EL (cell line): ENCODE data around the gene TMIGD2.
A peak's percentile ranks its signal among the peaks of the same experiment; 100 is the strongest.
"Not testable (repeated sequence)": the region's sequence is repeated elsewhere in the genome, so short reads cannot be mapped to it uniquely, and the experiment has no call there.

Source experiments
- DNase-seq: peaks from one replicate; pipeline ENCODE4 v3.0.0-alpha.2; 2016

The TMIGD2 gene, protein sequence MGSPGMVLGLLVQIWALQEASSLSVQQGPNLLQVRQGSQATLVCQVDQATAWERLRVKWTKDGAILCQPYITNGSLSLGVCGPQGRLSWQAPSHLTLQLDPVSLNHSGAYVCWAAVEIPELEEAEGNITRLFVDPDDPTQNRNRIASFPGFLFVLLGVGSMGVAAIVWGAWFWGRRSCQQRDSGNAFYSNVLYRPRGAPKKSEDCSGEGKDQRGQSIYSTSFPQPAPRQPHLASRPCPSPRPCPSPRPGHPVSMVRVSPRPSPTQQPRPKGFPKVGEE

GRCh38 chr19:4302243-4302640 lies at the start of gene TMIGD2:
TMIGD2 (minus strand) TSS chr19:4302389; CDS start chr19:4302385, 4 bp downstream.
- no peak for DNase-seq

- DNase-seq, result no peak
Measured at GRCh38 chr19:4350726-4351125, 48.5 kb upstream of the TMIGD2 start.

DNA sequence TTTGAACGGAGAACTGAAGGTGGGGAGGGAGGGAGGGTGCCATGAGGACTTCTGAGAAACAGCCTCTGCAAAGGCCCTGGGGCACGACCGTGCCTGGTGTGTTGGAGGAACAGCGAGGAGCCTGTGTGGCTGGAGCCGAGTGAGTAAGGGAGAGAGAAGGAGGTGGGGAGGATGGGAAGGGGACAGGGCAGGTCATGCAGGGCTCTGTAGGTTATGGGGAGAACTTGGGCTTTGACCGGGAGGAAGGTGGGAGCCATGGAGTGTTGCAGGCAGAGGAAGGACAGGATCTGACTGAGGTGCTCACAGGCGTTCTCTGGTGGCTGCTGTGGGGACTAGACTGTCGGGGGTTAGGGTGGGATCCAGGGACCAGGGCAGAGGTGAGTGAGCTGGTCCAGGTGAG lies 47.9 kb upstream of the TMIGD2 start:
- DNase-seq, result no peak

DNA sequence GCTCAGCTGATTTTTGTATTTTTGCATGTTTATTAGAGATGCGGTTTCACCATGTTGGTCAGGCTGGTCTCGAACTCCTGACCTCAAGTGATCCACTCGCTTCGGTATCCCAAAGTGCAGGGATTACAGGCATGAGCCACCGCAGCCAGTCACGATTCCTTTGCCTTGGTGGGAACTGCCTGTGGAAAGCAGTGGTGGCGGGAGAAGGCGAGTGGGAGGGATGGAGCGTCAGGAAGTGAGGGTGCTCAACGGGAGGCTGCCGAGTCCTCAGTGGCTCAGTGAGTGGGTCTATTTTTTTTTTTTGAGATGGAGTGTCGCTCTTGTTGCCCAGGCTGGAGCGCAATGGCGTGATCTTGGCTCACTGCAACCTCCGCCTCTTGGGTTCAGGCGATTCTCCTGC lies 47.0 kb upstream of the TMIGD2 start:
- not testable (repeated sequence) for DNase-seq

DNA sequence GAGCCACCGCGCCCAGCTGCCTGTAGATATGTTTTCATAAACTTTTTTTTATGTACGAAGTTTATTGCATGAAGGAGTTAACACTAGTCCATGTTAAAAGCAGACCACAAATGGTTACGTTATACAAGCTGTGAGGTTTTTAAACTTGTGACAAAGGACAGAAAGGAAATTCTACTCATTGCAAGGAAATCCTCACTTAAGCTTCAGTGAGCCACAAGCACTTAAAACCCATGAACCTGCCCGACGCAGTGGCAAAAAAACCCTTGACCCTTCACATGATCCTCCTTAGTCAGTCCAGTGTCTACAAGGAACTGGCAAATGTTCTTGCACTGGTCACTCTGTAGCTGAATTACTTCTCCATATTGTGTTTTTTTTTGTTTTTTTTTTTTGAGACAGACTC lies 45.3 kb upstream of the TMIGD2 start:
- no peak for DNase-seq

DNA sequence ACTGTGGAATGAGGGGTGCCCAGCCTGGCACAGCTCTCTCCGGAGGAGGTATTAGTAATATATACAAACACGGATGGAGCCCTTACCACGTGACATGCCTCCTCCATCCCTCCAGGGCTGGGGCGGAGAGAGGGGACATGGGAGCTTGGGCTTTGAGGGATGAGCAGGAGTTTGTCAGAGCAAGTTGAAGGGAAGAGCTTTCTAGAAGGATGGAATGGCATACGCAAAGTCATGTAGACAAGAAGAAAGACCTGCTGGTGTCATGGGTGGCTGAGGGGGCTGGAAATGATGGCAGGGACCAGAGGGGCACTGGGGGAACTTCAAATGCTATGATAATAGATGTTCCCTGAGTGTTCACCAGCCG lies 43.8 kb upstream of the TMIGD2 start:
- DNase-seq, result no peak

GRCh38 chr19:4345342-4346019 lies 43.3 kb upstream of the TMIGD2 start:
- DNase-seq, result no peak

- peak; percentile 85 for DNase-seq
Measured at GRCh38 chr19:4343370-4344307, 41.5 kb upstream of the TMIGD2 start, which contains the start of gene MPND. MPND (plus strand) TSS chr19:4343562; CDS start chr19:4343594, 32 bp downstream.

DNA sequence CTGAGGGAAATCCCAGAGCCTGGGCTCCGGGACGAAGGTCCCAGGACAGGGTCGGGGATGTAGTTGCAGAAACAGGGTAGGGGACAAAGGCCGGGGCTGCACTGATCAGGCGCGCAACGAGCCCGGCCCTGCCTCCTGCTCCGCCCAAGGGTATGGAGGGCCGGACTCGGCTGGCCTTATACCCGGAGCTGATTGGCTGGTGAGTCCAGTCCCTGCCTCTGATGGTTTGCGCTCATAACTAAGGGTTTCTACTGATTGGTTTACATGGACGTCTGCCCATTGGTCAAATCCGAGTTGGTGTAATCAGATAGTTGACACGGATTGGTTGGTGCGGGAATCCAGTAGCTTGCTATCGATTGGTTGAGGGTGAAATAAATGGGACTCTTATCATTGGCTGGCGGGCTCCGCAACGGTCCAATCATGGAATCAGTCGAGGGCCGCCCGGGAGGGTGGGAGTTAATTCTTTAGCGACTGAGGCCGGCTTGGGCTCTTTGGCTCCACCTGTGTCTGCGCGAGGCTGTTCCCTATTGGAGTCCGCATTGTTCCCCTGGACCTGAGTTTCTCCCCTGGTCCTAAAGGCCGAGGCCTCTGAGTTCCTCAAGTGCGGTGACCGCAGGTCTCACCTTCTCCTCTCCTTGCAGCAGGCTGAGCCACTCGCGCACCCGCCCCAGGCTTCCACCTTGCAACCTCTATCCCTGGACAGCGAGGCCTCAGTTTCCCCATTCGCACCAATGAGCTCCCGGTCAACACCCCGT lies 40.6 kb upstream of the TMIGD2 start:
- peak; percentile 100 for DNase-seq

GRCh38 chr19:4342314-4342614 lies 40.1 kb upstream of the TMIGD2 start:
- no peak for DNase-seq

- peak; percentile 29 for DNase-seq
Measured at GRCh38 chr19:4338441-4339355, 36.5 kb upstream of the TMIGD2 start, which contains the start of gene STAP2. STAP2 (minus strand) TSS chr19:4338827; CDS start chr19:4338753, 74 bp downstream.

GRCh38 chr19:4337906-4338440 lies 35.8 kb upstream of the TMIGD2 start:
- DNase-seq, result peak; percentile 27

GRCh38 chr19:4334929-4335570 lies 32.9 kb upstream of the TMIGD2 start:
- no peak for DNase-seq

- DNase-seq, result no peak
Measured at GRCh38 chr19:4329858-4330257, 27.7 kb upstream of the TMIGD2 start.

DNA sequence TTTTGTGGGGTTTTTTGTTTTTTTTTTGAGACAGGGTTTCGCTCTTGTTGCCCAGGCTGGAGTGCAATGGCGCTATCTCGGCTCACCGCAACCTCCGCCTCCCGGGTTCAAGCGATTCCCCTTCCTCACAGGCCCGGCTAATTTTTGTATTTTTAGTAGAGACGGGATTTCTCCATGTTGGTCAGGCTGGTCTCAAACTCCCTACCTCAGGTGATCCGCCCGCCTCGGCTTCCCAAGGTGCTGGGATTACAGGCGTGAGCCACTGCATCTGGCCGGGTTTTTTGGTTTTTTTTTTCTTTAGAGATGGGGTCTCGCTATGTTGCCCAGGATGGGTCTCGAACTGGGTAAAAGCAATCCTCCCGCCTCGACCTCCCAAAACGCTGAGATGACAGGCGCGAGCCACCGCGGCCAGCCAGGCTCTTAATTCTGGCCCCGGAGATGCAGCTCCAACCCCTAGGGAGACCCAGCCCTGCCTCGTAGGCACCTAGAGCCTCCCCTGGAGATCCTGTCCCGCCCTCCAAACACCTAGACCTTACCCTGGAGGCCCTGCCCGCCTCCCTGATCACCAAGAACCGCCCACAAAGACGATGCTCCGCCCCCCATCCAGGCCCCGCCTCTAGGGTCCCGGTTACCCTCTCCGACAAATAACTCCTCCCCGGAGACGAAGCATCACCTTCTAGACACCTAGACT lies 26.9 kb upstream of the TMIGD2 start:
- not testable (repeated sequence) for DNase-seq

GRCh38 chr19:4328243-4328990 lies 26.2 kb upstream of the TMIGD2 start:
- DNase-seq, result peak; percentile 93

DNA sequence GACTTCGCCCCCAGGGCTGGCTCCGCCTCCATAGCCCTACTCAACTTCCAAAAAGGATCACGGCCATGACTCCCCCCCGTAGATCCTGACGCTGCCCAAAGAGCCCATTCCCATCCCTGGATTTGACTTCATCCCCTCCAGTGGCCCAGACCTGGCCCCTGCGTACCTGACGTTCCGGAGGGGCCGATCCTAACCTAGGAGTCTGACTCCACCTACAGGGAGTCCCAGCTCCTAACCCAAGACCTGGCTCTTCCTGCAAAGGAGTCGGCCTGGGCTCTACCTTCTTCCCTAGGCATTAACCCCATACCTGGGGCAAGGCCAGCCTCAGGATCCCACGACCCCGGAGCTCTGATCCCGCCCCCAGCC lies 25.7 kb upstream of the TMIGD2 start:
- no peak for DNase-seq

DNA sequence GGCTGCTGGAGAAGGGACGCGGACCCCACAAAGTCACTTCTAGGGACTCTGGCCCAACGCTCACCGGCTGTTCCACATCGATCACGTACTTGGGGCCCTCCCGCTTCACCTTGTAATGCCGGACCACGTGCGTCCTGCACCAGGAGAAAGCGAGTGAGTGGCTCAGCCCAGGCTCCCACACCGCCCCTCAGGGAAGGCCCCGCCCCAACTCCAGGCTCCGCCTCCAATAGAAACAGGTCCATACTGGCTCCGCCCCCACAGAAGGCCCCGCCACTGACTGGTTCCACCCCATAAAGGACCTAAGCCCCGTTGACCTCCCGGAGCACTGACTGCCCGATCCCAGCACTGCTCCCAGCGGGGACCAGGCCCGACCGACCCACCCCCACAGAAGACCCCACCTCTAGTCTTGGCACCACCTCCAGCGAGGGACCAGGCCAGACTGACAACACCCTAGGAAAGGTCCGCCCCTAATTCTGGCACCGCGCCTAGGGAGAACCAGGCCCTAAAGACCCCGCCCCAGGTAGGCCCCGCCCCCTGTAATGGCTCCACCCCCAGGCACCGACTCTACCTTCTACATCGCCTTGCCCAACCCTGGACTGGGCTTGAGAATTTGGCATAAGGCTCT lies 25.2 kb upstream of the TMIGD2 start:
- peak; percentile 59 for DNase-seq

GRCh38 chr19:4326837-4327251 lies 24.7 kb upstream of the TMIGD2 start:
- no peak for DNase-seq
